HepG2 (cell line): ENCODE results near the gene CHST3. TPM values are rescaled to one million over a fixed set of nuclear protein-coding genes. Genes with fewer than 3 reads are reported as not detected.

ENCODE experiments used
- ATAC-seq: fragments of 200-7000 bp; cut with Tn5 transposase; 3 replicates; pipeline ENCODE4 v1.9.1; 2020; ENCODE audit warnings: mild to moderate bottlenecking, moderate library complexity
- BruUV-seq: library from RNA; stranded (reverse); fragments of 400-500 nt; replicated peaks from 2 replicates; lab custom pipeline; 2021; lab: Mats Ljungman, UMichigan
- CTCF ChIA-PET: fragments of 300-600 bp; formaldehyde crosslinking; extraction: SDS; loops from one replicate; lab custom pipeline; 2021; ENCODE audit warnings: low total read pairs, inconsistent platforms, low intra/inter-chr PET ratio; lab: Yijun Ruan, JAX
- POLR2A ChIA-PET: fragments of 350-600 bp; sonication (Branson Sonifier 250); formaldehyde crosslinking; loops from one replicate; lab custom pipeline; 2020; ENCODE audit warnings: antibody characterized with exemption, inconsistent platforms; lab: Yijun Ruan, JAX
- DNase-seq: peaks from one replicate; pipeline ENCODE4 v3.0.0-alpha.2; 2015; ENCODE audit warnings: low spot score
- FAIRE-seq: peaks from 3 replicates; lab custom pipeline; 2011; peaks lifted over from hg19 to GRCh38; lab: Jason Lieb, UNC
- H2AFZ ChIP-seq: one replicate; pipeline ENCODE4 v1.6.1; 2011; ENCODE audit warnings: low read length, inconsistent platforms
- H3K27ac ChIP-seq: fragments of 300-600 bp; 3 replicates; pipeline ENCODE4 v1.8.0; 2011; ENCODE audit warnings: mixed run types, mild to moderate bottlenecking, mixed read lengths, low read length, inconsistent platforms; ENCODE audit not compliant: insufficient read depth; ENCODE audit errors: extremely low read length
- H3K27me3 ChIP-seq, 2 experiments: fragments of 200-600 bp in 1 of 2; 2 replicates in 1 of 2; 3 replicates in 1 of 2; pipeline versions ENCODE4 v1.6.0 to v1.8.0; 2011; ENCODE audit warnings: low read length in 2 of 2, mild to moderate bottlenecking in 2 of 2, moderate library complexity in 2 of 2, inconsistent platforms in 1 of 2; ENCODE audit not compliant: insufficient read depth in 2 of 2, control insufficient read depth in 1 of 2
- H3K36me3 ChIP-seq, 2 experiments: fragments of 200-600 bp in 1 of 2; replicated peaks in 1 of 2; 2 replicates in 1 of 2; 3 replicates in 1 of 2; pipeline versions ENCODE4 v1.5.1 to v1.8.0; 2011; ENCODE audit warnings: low read length in 2 of 2, inconsistent platforms in 1 of 2; ENCODE audit not compliant: insufficient read depth in 2 of 2, control insufficient read depth in 1 of 2
- H3K4me1 ChIP-seq: 2 replicates; pipeline ENCODE4 v1.5.1; 2012; ENCODE audit warnings: low read length, inconsistent platforms; ENCODE audit not compliant: insufficient read depth
- H3K4me2 ChIP-seq: 2 replicates; pipeline ENCODE4 v1.6.0; 2011; ENCODE audit warnings: low read depth, low read length, inconsistent platforms
- H3K4me3 ChIP-seq, 3 experiments: fragments of 200-600 bp in 1 of 3; sonication (generic), shearing (Covaris generic) in 1 of 3; replicated peaks in 1 of 3; 2 replicates each; pipeline ENCODE4 v1.5.1; 2011 to 2016; ENCODE audit warnings: low read length in 3 of 3, inconsistent platforms in 2 of 3, low read depth in 2 of 3, mild to moderate bottlenecking in 2 of 3, control low read depth in 1 of 3, mixed read lengths in 1 of 3; ENCODE audit not compliant: insufficient read depth in 1 of 3
- H3K79me2 ChIP-seq: one replicate; pipeline ENCODE4 v1.6.1; 2011; ENCODE audit warnings: low read length, inconsistent platforms; ENCODE audit not compliant: insufficient read depth
- H3K9ac ChIP-seq: 2 replicates; pipeline ENCODE4 v1.6.0; 2011; ENCODE audit warnings: mild to moderate bottlenecking, low read depth, low read length, inconsistent platforms; ENCODE audit not compliant: insufficient read depth
- H3K9me3 ChIP-seq: 2 replicates; pipeline ENCODE4 v1.5.1; 2012; ENCODE audit warnings: mild to moderate bottlenecking, low read length
- H4K20me1 ChIP-seq: 2 replicates; pipeline ENCODE4 v1.6.0; 2011; ENCODE audit warnings: inconsistent platforms, mild to moderate bottlenecking, low read length, moderate library complexity; ENCODE audit not compliant: insufficient read depth
- SMC3 ChIP-seq: IDR thresholded peaks from 2 replicates; pipeline ENCODE4 v1.6.1; 2011; ENCODE audit warnings: low read length, improper control_type of control experiment
- SPEN ChIP-seq: sonication (generic); formaldehyde crosslinking; IDR thresholded peaks from 2 replicates; pipeline ENCODE4 v1.5.1; 2020; ENCODE audit warnings: low read depth, mild to moderate bottlenecking, missing genetic modification reagents
- ZNF296 ChIP-seq: sonication (generic); formaldehyde crosslinking; conservative IDR thresholded peaks from 2 replicates; pipeline ENCODE4 v1.5.0; 2020; ENCODE audit warnings: mild to moderate bottlenecking, missing genetic modification reagents
- ZNF660 ChIP-seq: sonication (generic); formaldehyde crosslinking; IDR thresholded peaks from 2 replicates; pipeline ENCODE4 v1.5.1; 2020; ENCODE audit warnings: mild to moderate bottlenecking, low read depth, missing genetic modification reagents, borderline replicate concordance
- ZNF709 ChIP-seq: sonication (generic); formaldehyde crosslinking; IDR thresholded peaks from 2 replicates; pipeline ENCODE4 v1.5.0; 2020; ENCODE audit warnings: mild to moderate bottlenecking, missing genetic modification reagents
- ZNF776 ChIP-seq: sonication (generic); formaldehyde crosslinking; IDR thresholded peaks from 2 replicates; pipeline ENCODE4 v1.4.0; 2020; ENCODE audit warnings: mild to moderate bottlenecking, missing genetic modification reagents
- ZNF816 ChIP-seq: sonication (generic); formaldehyde crosslinking; IDR thresholded peaks from 2 replicates; pipeline ENCODE4 v1.8.0; 2022; ENCODE audit warnings: missing genetic modification reagents, mild to moderate bottlenecking, borderline replicate concordance
- WGBS: methylation state at CpG from one replicate; pipeline ENCODE4 v1.1.6; 2017; ENCODE audit warnings: low lambda C conversion rate; 5-methylcytosine and 5-hydroxymethylcytosine counted together
- in situ Hi-C: cut with HindIII; loops from 2 replicates; pipeline ENCODE4 v1.10.0; 2017; ENCODE audit warnings: low pct_unique_long_range_greater_than_20kb; ENCODE audit not compliant: extremely low pct_ligation_motif_present
- intact Hi-C: fragments of 100-400 bp; cut with micrococcal nuclease; formaldehyde crosslinking; loops from one replicate; pipeline ENCODE4 v1.10.0; 2022; ENCODE audit not compliant: unreplicated experiment
- polyA plus RNA-seq, 8 experiments: library from polyadenylated mRNA; depleted of rRNA in 3 of 8; stranded (reverse) in 7 of 8; unstranded in 1 of 8; fragments of >200 nt; fragmentation: Illumina TruSeq in 4 of 8; extraction: Trizol in 4 of 8; gene quantifications; 2 replicates each; pipeline versions ENCODE4 v1.2.1 to v1.2.3, GENCODE V29; 2011 to 2016; ENCODE audit warnings: low read depth in 4 of 8, missing spikeins in 1 of 8, mixed read lengths in 1 of 8; ENCODE audit not compliant: insufficient read depth in 1 of 8
- total RNA-seq, 5 experiments: library from RNA; depleted of rRNA; stranded (reverse); fragments of >200 nt; fragmentation: Illumina TruSeq; extraction: Trizol; gene quantifications; 2 replicates each; pipeline ENCODE4 v1.2.3, GENCODE V29; 2016; ENCODE audit warnings: low read depth in 1 of 5
- TF ChIP-seq, protein P1 (sequence below): IDR thresholded peaks from 2 replicates; pipeline ENCODE4 v1.6.1; 2016; ENCODE audit warnings: missing compliant biosample characterization, missing genetic modification reagents, borderline replicate concordance
- TF ChIP-seq, protein P2 (sequence below): sonication (generic); formaldehyde crosslinking; IDR thresholded peaks from 2 replicates; pipeline ENCODE4 v1.8.0; 2022; ENCODE audit warnings: mild to moderate bottlenecking, missing genetic modification reagents, moderate library complexity
- TF ChIP-seq, protein P3 (sequence below): sonication (generic); formaldehyde crosslinking; IDR thresholded peaks from 2 replicates; pipeline ENCODE4 v1.4.0; 2020; ENCODE audit warnings: missing genetic modification reagents, borderline replicate concordance

Gene CHST3
- total and polyA plus RNA-seq, 2 of the 13 experiments (the other 11 are each of a cell fraction or from before 2014, with no cell fraction given) = 7.2 to 18.7 TPM

DNA sequence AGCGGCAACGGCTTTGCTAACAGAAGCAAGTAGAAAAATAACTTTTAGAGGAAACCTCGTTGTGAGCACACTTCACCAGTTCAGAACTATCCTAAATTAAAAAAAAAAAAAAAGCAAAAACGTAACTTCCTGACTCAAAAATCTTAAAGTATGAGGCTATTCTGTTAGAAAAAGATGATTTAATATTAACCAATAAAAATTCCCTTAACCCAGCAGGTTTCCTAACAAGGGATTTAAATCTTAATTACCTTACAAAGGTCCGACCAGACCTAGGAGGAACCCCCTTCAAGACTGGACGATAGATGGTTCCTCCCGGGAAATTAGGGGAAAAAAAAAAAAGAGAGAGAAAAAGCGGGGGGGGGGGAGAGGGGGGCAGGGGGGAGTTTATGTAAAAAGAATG, 22.9 kb upstream of the CHST3 start:
- TF ChIP-seq ZNF776 (CRISPR knock-in tag) = no peak
- TF ChIP-seq SPEN = no peak
- TF ChIP-seq ZNF296 (CRISPR knock-in tag) = no peak
- TF ChIP-seq, protein P1, sequence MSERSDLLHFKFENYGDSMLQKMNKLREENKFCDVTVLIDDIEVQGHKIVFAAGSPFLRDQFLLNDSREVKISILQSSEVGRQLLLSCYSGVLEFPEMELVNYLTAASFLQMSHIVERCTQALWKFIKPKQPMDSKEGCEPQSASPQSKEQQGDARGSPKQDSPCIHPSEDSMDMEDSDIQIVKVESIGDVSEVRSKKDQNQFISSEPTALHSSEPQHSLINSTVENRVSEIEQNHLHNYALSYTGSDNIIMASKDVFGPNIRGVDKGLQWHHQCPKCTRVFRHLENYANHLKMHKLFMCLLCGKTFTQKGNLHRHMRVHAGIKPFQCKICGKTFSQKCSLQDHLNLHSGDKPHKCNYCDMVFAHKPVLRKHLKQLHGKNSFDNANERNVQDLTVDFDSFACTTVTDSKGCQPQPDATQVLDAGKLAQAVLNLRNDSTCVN = no peak
- no peak for TF ChIP-seq ZNF660 (CRISPR knock-in tag)
- TF ChIP-seq, protein P2, sequence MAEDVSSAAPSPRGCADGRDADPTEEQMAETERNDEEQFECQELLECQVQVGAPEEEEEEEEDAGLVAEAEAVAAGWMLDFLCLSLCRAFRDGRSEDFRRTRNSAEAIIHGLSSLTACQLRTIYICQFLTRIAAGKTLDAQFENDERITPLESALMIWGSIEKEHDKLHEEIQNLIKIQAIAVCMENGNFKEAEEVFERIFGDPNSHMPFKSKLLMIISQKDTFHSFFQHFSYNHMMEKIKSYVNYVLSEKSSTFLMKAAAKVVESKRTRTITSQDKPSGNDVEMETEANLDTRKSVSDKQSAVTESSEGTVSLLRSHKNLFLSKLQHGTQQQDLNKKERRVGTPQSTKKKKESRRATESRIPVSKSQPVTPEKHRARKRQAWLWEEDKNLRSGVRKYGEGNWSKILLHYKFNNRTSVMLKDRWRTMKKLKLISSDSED = no peak
- no peak for TF ChIP-seq ZNF816 (CRISPR knock-in tag)
- no peak for TF ChIP-seq ZNF709
- TF ChIP-seq, protein P3, sequence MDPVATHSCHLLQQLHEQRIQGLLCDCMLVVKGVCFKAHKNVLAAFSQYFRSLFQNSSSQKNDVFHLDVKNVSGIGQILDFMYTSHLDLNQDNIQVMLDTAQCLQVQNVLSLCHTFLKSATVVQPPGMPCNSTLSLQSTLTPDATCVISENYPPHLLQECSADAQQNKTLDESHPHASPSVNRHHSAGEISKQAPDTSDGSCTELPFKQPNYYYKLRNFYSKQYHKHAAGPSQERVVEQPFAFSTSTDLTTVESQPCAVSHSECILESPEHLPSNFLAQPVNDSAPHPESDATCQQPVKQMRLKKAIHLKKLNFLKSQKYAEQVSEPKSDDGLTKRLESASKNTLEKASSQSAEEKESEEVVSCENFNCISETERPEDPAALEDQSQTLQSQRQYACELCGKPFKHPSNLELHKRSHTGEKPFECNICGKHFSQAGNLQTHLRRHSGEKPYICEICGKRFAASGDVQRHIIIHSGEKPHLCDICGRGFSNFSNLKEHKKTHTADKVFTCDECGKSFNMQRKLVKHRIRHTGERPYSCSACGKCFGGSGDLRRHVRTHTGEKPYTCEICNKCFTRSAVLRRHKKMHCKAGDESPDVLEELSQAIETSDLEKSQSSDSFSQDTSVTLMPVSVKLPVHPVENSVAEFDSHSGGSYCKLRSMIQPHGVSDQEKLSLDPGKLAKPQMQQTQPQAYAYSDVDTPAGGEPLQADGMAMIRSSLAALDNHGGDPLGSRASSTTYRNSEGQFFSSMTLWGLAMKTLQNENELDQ (CRISPR knock-in tag) = no peak
- no peak for TF ChIP-seq SMC3
- no peak overlapping the region for H3K4me3 ChIP-seq
- FAIRE-seq (no peak), DNase-seq (no peak), ATAC-seq (no peak)
- peaks cover 13% of the 10 kb centered on the region for H3K4me1 ChIP-seq
- POLR2A ChIA-PET = no interaction called here
- intact Hi-C loops = no loop called here
- H4K20me1 ChIP-seq = no peaks in the 10 kb centered on the region
- H3K36me3 ChIP-seq = no peaks in the 10 kb centered on the region
- CTCF ChIA-PET = no interaction called here
- no peak overlapping the region for H2AFZ ChIP-seq
- in situ Hi-C loops = no loop called here
- 56% methylated on average over 8 of the region's 8 CpGs for WGBS
- BruUV-seq = no TSS peak
- no peak overlapping the region for H3K9ac ChIP-seq
- H3K4me2 ChIP-seq = no peak overlapping the region
- H3K27me3 ChIP-seq = no peaks in the 10 kb centered on the region
- H3K27ac ChIP-seq = no peak overlapping the region
- H3K79me2 ChIP-seq = no peaks in the 10 kb centered on the region
- peaks cover 24% of the 10 kb centered on the region for H3K9me3 ChIP-seq
